ENCODE measurements around the gene F12.
A peak's percentile ranks its signal among the peaks of the same experiment; 100 is the strongest.
"Not testable (repeated sequence)": the region's sequence is repeated elsewhere in the genome, so short reads cannot be mapped to it uniquely, and the experiment has no call there.

Gene F12

GRCh38 chr5:177421062-177421798, 11.9 kb upstream of the F12 start:
- no peak for DNase-seq (ENCODE audit: low read depth)
- no peak overlapping the region for H3K4me3 ChIP-seq (ENCODE audit: low read depth, low read length)

GRCh38 chr5:177420472-177420871, 11.1 kb upstream of the F12 start:
- H3K4me3 ChIP-seq (ENCODE audit: low read depth, low read length); DNase-seq (ENCODE audit: low read depth): not testable (repeated sequence)

GRCh38 chr5:177419046-177419445, 9.7 kb upstream of the F12 start:
- no peak for DNase-seq (ENCODE audit: low read depth)
- H3K4me3 ChIP-seq (ENCODE audit: low read depth, low read length) = no peak overlapping the region

GRCh38 chr5:177417081-177417480, 7.7 kb upstream of the F12 start:
- not testable (repeated sequence) for H3K4me3 ChIP-seq (ENCODE audit: low read depth, low read length); DNase-seq (ENCODE audit: low read depth)

GRCh38 chr5:177414481-177414880, 5.1 kb upstream of the F12 start:
- H3K4me3 ChIP-seq (ENCODE audit: low read depth, low read length) = no peak overlapping the region
- no peak for DNase-seq (ENCODE audit: low read depth)

GRCh38 chr5:177412603-177413233, 3.4 kb upstream of the F12 start:
- no peak for DNase-seq (ENCODE audit: low read depth)
- no peak overlapping the region for H3K4me3 ChIP-seq (ENCODE audit: low read depth, low read length)

GRCh38 chr5:177410575-177410974, 1.2 kb upstream of the F12 start:
- H3K4me3 ChIP-seq (ENCODE audit: low read depth, low read length) = no peak overlapping the region
- no peak for DNase-seq (ENCODE audit: low read depth)

- no peak overlapping the region for H3K4me3 ChIP-seq (ENCODE audit: low read depth, low read length)
- no peak for DNase-seq (ENCODE audit: low read depth)
These were observed 3.6 kb downstream of the F12 start for GRCh38 chr5:177405805-177406204.

GRCh38 chr5:177405312-177405711, 4.1 kb downstream of the F12 start:
- H3K4me3 ChIP-seq (ENCODE audit: low read depth, low read length) = no peak overlapping the region
- no peak for DNase-seq (ENCODE audit: low read depth)

GRCh38 chr5:177404641-177405179, 4.7 kb downstream of the F12 start:
- no peak for DNase-seq (ENCODE audit: low read depth)
- H3K4me3 ChIP-seq (ENCODE audit: low read depth, low read length) = peak overlapping the region; percentile 66

GRCh38 chr5:177403792-177404640, 5.3 kb downstream of the F12 start:
- no peak for DNase-seq (ENCODE audit: low read depth)
- peak overlapping the region; percentile 66 for H3K4me3 ChIP-seq (ENCODE audit: low read depth, low read length)

GRCh38 chr5:177403102-177403791, 6.1 kb downstream of the F12 start:
- H3K4me3 ChIP-seq (ENCODE audit: low read depth, low read length) = peak overlapping the region; percentile 66
- DNase-seq (ENCODE audit: low read depth) = no peak

- DNase-seq (ENCODE audit: low read depth) = no peak
- peak overlapping the region; percentile 66 for H3K4me3 ChIP-seq (ENCODE audit: low read depth, low read length)
These were observed 6.9 kb downstream of the F12 start for GRCh38 chr5:177402271-177403043.

- DNase-seq (ENCODE audit: low read depth) = no peak
- H3K4me3 ChIP-seq (ENCODE audit: low read depth, low read length) = no peak within 1 kb of the TSS
These were observed 9.1 kb downstream of the F12 start, which contains the start of gene PFN3 for GRCh38 chr5:177399997-177400868. TSS of gene PFN3 (minus strand) at chr5:177400661. CDS start at chr5:177400576, 85 bp downstream.

- DNase-seq (ENCODE audit: low read depth) = no peak
- H3K4me3 ChIP-seq (ENCODE audit: low read depth, low read length) = no peak overlapping the region
These were observed 11.4 kb downstream of the F12 start for GRCh38 chr5:177397875-177398390.

- H3K4me3 ChIP-seq (ENCODE audit: low read depth, low read length) = no peak overlapping the region
- no peak for DNase-seq (ENCODE audit: low read depth)
These were observed 12.6 kb downstream of the F12 start for GRCh38 chr5:177396807-177397206.

GRCh38 chr5:177396078-177396477, 13.3 kb downstream of the F12 start:
- DNase-seq (ENCODE audit: low read depth) = no peak
- H3K4me3 ChIP-seq (ENCODE audit: low read depth, low read length) = no peak overlapping the region

- DNase-seq (ENCODE audit: low read depth) = no peak
- H3K4me3 ChIP-seq (ENCODE audit: low read depth, low read length) = no peak overlapping the region
These were observed 15.4 kb downstream of the F12 start for GRCh38 chr5:177393990-177394389.

Measured in skeletal muscle cell (primary cell).